GM18870 (cell line): ENCODE results near the gene BTBD18.
A peak's percentile ranks its signal among the peaks of the same experiment; 100 is the strongest.
"Not testable (repeated sequence)": the region's sequence is repeated elsewhere in the genome, so short reads cannot be mapped to it uniquely, and the experiment has no call there.

Experiments
- ATAC-seq: cut with Tn5 transposase; IDR thresholded peaks from one replicate; pipeline ENCODE4 v1.9.1; 2021; ENCODE audit warnings: moderate library complexity; ENCODE audit not compliant: unreplicated experiment

BTBD18 gene

GRCh38 chr11:57741132-57742086 is 10.2 kb downstream of the BTBD18 start, which contains the start of gene SELENOH:
SELENOH (plus strand) TSS chr11:57741491; CDS start chr11:57741596, 105 bp downstream.
- peak; percentile 92 for ATAC-seq

- no peak for ATAC-seq
These were observed 15.9 kb downstream of the BTBD18 start for GRCh38 chr11:57735619-57736298.

- ATAC-seq = no peak
These were observed 19.0 kb downstream of the BTBD18 start for GRCh38 chr11:57732661-57733060.

GRCh38 chr11:57729479-57729878 is 22.1 kb downstream of the BTBD18 start:
- ATAC-seq = no peak

- ATAC-seq = no peak
These were observed 22.8 kb downstream of the BTBD18 start for GRCh38 chr11:57728829-57729228.

GRCh38 chr11:57727185-57727584 is 24.4 kb downstream of the BTBD18 start:
- ATAC-seq = no peak

GRCh38 chr11:57716726-57717125 is 34.9 kb downstream of the BTBD18 start:
- not testable (repeated sequence) for ATAC-seq

GRCh38 chr11:57713835-57714234 is 37.8 kb downstream of the BTBD18 start:
- no peak for ATAC-seq

GRCh38 chr11:57712256-57713150 is 39.1 kb downstream of the BTBD18 start, which contains the start of gene TMX2:
TMX2 (plus strand) TSS chr11:57712593; CDS start chr11:57712619, 26 bp downstream.
- ATAC-seq = peak; percentile 99

- ATAC-seq = peak; percentile 29
These were observed 40.0 kb downstream of the BTBD18 start, which contains the start of gene MED19 for GRCh38 chr11:57711414-57712255. MED19 (minus strand) TSS chr11:57712215; CDS start chr11:57712179, 36 bp downstream.

- ATAC-seq = no peak
These were observed 41.7 kb downstream of the BTBD18 start for GRCh38 chr11:57709802-57710367.

GRCh38 chr11:57705432-57705831 is 46.2 kb downstream of the BTBD18 start:
- ATAC-seq = not testable (repeated sequence)

GRCh38 chr11:57704932-57705331 is 46.7 kb downstream of the BTBD18 start:
- ATAC-seq = no peak

GRCh38 chr11:57703341-57703740 is 48.3 kb downstream of the BTBD18 start:
- no peak for ATAC-seq

- ATAC-seq = no peak
These were observed 51.2 kb downstream of the BTBD18 start for GRCh38 chr11:57700425-57700824.

- ATAC-seq = no peak
These were observed 51.8 kb downstream of the BTBD18 start for GRCh38 chr11:57699813-57700212.

GRCh38 chr11:57698843-57699365 is 52.7 kb downstream of the BTBD18 start:
- no peak for ATAC-seq
